NB4 (cell line): Measurements from ENCODE around the gene SLC6A2.

Experiments used
- MYC ChIP-seq: IDR thresholded peaks from 2 replicates; pipeline ENCODE4 v1.6.1; 2011; ENCODE audit warnings: low read depth, low read length
- POLR2A ChIP-seq: IDR thresholded peaks from 2 replicates; pipeline ENCODE4 v1.6.1; 2011; ENCODE audit warnings: mild to moderate bottlenecking; ENCODE audit not compliant: insufficient read length; ENCODE audit errors: extremely low read depth
- TF ChIP-seq, protein P1 (sequence below): IDR thresholded peaks from one replicate; pipeline ENCODE4 v1.5.1; 2012; ENCODE audit warnings: low read depth, low read length
- TF ChIP-seq, protein P2 (sequence below): IDR thresholded peaks from 2 replicates; pipeline ENCODE4 v1.6.1; 2011; ENCODE audit warnings: low read depth, low read length

DNA sequence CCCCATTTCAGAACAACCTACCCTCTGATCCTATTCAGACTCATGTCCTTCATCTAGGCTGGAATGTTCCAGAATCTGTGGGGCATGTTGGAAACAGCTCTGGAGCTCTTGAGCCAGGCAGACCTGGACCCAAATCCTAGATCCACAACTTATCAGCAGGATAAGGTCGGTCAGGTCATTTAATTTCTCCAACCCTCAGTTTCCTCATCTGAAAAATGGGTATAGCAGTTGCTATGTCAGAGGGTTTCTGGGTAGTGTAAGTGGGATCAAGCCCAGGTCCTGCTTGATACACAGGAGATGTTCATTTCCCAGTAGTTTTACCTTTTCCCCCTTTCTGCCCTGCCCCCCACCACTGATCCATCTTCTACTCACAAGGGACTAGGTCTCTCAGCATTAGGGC is 12.0 kb downstream of the SLC6A2 start:
- TF ChIP-seq, protein P1, sequence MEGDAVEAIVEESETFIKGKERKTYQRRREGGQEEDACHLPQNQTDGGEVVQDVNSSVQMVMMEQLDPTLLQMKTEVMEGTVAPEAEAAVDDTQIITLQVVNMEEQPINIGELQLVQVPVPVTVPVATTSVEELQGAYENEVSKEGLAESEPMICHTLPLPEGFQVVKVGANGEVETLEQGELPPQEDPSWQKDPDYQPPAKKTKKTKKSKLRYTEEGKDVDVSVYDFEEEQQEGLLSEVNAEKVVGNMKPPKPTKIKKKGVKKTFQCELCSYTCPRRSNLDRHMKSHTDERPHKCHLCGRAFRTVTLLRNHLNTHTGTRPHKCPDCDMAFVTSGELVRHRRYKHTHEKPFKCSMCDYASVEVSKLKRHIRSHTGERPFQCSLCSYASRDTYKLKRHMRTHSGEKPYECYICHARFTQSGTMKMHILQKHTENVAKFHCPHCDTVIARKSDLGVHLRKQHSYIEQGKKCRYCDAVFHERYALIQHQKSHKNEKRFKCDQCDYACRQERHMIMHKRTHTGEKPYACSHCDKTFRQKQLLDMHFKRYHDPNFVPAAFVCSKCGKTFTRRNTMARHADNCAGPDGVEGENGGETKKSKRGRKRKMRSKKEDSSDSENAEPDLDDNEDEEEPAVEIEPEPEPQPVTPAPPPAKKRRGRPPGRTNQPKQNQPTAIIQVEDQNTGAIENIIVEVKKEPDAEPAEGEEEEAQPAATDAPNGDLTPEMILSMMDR = no peak
- TF ChIP-seq, protein P2, sequence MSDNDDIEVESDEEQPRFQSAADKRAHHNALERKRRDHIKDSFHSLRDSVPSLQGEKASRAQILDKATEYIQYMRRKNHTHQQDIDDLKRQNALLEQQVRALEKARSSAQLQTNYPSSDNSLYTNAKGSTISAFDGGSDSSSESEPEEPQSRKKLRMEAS = no peak
- TF ChIP-seq POLR2A (no peak), MYC (no peak)
